Activated T-helper 2 cell treated with anti-CD3 and anti-CD28 coated beads, Interferon-gamma antibody, Interleukin-2, Interleukin-4, amounts not matched to agents 10 μg/mL and 5 μg/mL and 100 μg/mL, durations not matched to agents 14 hours and 24 hours and 36 hours (primary cell): ENCODE results near the gene DARS2. TPM values are rescaled to one million over a fixed set of nuclear protein-coding genes. Genes with fewer than 3 reads are reported as not detected.

Source experiments
- DNase-seq: peaks from one replicate; pipeline ENCODE4 v3.0.0; 2021; ENCODE audit warnings: low spot score
- H3K27ac Mint-ChIP-seq: one replicate; pipeline ENCODE4 v1.8.0; 2021; ENCODE audit warnings: mixed read lengths
- H3K27me3 Mint-ChIP-seq: one replicate; pipeline ENCODE4 v1.8.0; 2021; ENCODE audit warnings: low read depth, mixed read lengths
- H3K36me3 Mint-ChIP-seq: one replicate; pipeline ENCODE4 v1.8.0; 2021; ENCODE audit warnings: low read depth, mixed read lengths
- H3K4me1 Mint-ChIP-seq: one replicate; pipeline ENCODE4 v1.8.0; 2021; ENCODE audit warnings: low read depth, mixed read lengths
- H3K4me3 Mint-ChIP-seq: one replicate; pipeline ENCODE4 v1.8.0; 2021; ENCODE audit warnings: low read depth, mild to moderate bottlenecking, moderate library complexity, mixed read lengths
- H3K9me3 Mint-ChIP-seq: one replicate; pipeline ENCODE4 v1.8.0; 2021; ENCODE audit warnings: mixed read lengths
- intact Hi-C: fragments of 100-400 bp; cut with micrococcal nuclease; formaldehyde crosslinking; loops from one replicate; pipeline ENCODE4 v1.15.1; 2023
- total RNA-seq: library from RNA; stranded (reverse); gene quantifications from 2 replicates; pipeline ENCODE4 v1.2.3, GENCODE V29; 2022

The DARS2 gene
- total RNA-seq, 1 donor from 2014 or later, result 49.7 TPM

DNA sequence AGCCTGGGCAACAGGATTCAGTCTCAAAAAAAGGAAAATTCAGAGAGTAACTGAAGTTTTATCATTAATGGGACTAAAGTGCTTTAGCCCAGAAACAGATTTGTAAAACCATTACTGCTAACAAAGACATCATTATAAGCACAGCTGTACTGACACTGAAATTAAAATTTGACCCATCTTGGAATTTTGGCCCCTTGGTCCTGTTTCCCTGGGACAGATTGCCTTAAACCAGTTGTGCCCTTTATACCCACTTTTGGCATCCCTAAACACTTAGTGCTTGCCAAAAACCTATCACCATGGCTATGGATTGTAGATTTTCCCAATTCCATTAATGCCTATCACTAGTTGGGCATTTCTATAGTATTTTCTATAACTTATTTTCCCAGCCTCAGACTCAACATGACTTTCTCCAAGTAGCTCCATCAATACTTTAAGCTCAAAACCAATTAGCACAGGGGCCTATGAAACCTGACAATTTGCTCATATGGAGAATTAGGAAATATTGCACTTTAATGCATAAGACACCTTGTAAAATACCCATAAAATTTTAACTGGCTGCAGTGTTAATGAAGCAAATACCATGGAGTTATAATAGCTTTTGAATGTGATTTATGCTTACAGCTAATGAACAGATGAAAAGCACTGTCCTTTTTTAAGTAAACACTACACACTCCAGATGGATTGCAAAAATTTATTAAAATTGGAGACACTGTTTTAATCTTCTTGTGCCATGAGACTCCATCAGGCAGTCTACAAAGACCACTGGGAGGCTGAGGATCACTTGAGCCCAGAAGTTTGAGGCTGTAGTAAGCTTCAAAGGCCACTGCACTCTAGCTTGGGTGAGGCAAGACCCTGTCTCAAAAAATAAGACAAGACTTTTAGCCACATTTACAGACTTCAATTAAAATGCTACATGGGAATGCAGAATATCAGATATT lies 39.0 kb downstream of the DARS2 start:
- Mint-ChIP-seq H3K4me1 (peaks cover 25% of the 10 kb centered on the region), H3K36me3 (peaks cover 72% of the 10 kb centered on the region), H3K4me3 (peak overlapping the region; percentile 98), H3K27me3 (no peaks in the 10 kb centered on the region), H3K9me3 (no peaks in the 10 kb centered on the region), H3K27ac (peak overlapping the region; percentile 54)
- intact Hi-C loops, result loop anchor here (10.0 kb wide), 3 partner anchors 351 to 1199 kb away; partner anchors contain the start of gene CACYBP
- DNase-seq, result no peak

GRCh38 chr1:173864179-173864867 lies 39.9 kb downstream of the DARS2 start:
- intact Hi-C loops, result loop anchor here (10.0 kb wide), 3 partner anchors 350 to 1200 kb away; partner anchors contain the start of gene CACYBP
- H3K27me3 Mint-ChIP-seq, result no peaks in the 10 kb centered on the region
- no peak for DNase-seq
- H3K9me3 Mint-ChIP-seq, result no peaks in the 10 kb centered on the region
- peak overlapping the region; percentile 98 for H3K4me3 Mint-ChIP-seq
- peaks cover 72% of the 10 kb centered on the region for H3K36me3 Mint-ChIP-seq
- H3K27ac Mint-ChIP-seq, result peak overlapping the region; percentile 54
- H3K4me1 Mint-ChIP-seq, result peaks cover 30% of the 10 kb centered on the region

DNA sequence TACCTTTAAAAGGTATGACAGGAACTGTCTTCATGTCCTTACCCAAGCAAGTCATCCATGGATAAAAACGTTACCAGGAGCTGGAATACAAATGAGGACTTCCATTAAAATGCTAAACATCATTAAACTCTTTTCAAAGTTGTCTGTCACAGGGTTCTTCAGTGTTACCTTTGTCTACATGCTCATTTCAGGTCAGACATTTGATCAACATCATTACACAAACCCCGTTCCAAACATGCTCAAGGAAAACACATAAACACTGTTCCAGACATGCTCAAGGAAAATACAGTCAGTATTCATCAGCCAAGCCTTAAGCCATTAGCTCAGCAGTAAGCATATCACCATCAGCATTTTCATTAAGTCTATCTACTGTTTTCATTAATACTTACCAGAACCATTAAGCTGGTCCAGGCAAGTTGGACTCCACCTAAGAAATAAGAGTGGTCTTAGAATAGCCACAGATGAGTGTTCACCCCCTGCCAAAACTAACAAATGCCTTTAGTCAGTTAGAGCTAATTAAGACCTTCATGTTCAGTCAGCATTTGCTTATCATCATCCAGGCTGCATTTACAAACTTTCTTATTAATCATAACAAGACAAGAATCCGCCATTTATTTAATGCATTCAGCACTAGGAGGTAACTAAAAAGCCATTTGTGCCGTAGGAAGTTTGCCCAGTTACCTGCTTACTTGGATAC lies 41.1 kb downstream of the DARS2 start:
- Mint-ChIP-seq H3K4me3 (peak overlapping the region; percentile 98), H3K27me3 (no peaks in the 10 kb centered on the region), H3K9me3 (no peaks in the 10 kb centered on the region), H3K36me3 (peaks cover 71% of the 10 kb centered on the region), H3K27ac (peak overlapping the region; percentile 96), H3K4me1 (peaks cover 41% of the 10 kb centered on the region)
- intact Hi-C loops, result loop anchor here (5.0 to 10.0 kb wide), 4 partner anchors 87 to 1201 kb away; partner anchors contain the start of gene CACYBP
- DNase-seq, result no peak

GRCh38 chr1:173866413-173867115 lies 42.1 kb downstream of the DARS2 start:
- intact Hi-C loops, result loop anchor here (1.0 to 10.0 kb wide), 5 partner anchors 42 to 1202 kb away; partner anchors contain the start of genes CACYBP, CENPL and DARS2
- Mint-ChIP-seq H3K4me1 (peaks cover 45% of the 10 kb centered on the region), H3K4me3 (peak overlapping the region; percentile 98), H3K9me3 (no peaks in the 10 kb centered on the region), H3K36me3 (peaks cover 76% of the 10 kb centered on the region), H3K27ac (peak overlapping the region; percentile 96), H3K27me3 (no peaks in the 10 kb centered on the region)
- DNase-seq, result no peak

DNA sequence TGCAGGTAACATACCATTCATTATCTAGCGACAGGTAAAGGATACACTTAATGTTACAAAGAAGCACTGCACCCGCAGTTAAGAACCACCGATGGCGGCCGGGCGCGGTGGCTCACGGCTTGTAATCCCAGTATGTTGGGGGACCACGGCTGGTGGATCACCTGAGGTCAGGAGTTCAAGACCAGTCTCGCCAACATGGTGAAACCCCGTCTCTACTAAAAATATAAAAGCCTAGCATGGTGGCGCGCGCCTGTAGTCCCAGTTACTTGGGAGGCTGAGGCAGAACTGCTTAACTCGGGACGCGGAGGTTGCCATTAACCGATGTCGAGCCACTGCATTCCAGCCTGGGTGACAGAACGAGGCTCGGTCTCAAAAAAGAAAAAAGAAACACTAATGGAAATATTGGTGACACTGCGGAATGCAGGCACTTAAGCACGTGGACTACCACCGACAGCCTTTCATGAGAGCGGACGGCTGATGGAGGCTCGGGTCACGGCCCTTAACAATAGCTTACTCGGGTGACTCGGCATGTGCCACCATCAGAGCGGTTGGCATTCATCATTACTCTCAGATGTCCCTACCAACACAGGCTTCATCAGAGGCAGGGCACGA lies 42.8 kb downstream of the DARS2 start:
- intact Hi-C loops, result loop anchor here (1.0 to 10.0 kb wide), 5 partner anchors 43 to 1202 kb away; partner anchors contain the start of genes CACYBP, CENPL and DARS2

DNA sequence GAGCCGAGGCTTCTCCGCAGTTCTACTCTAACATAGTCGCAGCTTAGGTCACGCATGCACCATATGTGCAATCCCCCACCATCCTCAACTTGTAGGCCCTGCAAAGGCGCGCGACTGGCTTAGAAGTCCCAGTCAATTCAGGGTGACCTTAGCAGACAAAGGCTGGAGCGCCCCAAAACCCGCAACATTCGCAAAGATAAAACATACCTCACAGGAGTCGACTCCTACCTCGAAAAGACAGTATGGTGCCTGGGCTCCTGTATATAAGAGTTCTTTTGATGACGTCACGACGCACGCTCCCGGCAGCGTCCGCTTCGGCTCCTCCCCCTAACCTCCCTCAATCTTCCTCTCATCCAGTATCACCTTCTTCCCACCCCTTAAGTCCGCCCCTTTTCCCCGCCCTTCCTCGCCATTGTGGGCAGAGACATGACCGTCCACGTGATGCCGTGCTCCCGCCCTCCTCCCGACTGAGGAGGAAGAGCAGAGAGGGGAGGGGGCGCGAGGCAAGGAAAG lies 43.3 kb downstream of the DARS2 start, which contains the start of gene GAS5:
Gene GAS5, minus strand, starts transcription at position 237 of the 513 bp plus-strand sequence.
- Mint-ChIP-seq H3K4me3 (peak within 1 kb of the TSS; percentile 98), H3K4me1 (peaks cover 49% of the 10 kb centered on the region), H3K27me3 (no peaks in the 10 kb centered on the region), H3K27ac (peak within 1 kb of the TSS; percentile 96), H3K36me3 (peaks cover 71% of the 10 kb centered on the region), H3K9me3 (no peaks in the 10 kb centered on the region)
- DNase-seq, result peak; percentile 99
- intact Hi-C loops, result loop anchor here (1.0 to 10.0 kb wide), 10 partner anchors 44 to 1335 kb away; partner anchors contain the start of genes CACYBP, CENPL, DARS2 and PRDX6

More for the DNA sequence above, 42.8 kb downstream of the DARS2 start:
- Mint-ChIP-seq H3K36me3 (peaks cover 71% of the 10 kb centered on the region), H3K27ac (peak overlapping the region; percentile 96), H3K27me3 (no peaks in the 10 kb centered on the region), H3K4me3 (peak overlapping the region; percentile 98), H3K9me3 (no peaks in the 10 kb centered on the region), H3K4me1 (peaks cover 47% of the 10 kb centered on the region)
- no peak for DNase-seq

GRCh38 chr1:173868266-173869020 lies 44.0 kb downstream of the DARS2 start, which contains the start of gene ZBTB37:
Gene ZBTB37 (plus strand): TSS chr1:173868380. CDS start chr1:173870226, 1,846 bp downstream.
- no peaks in the 10 kb centered on the region for H3K27me3 Mint-ChIP-seq
- peaks cover 68% of the 10 kb centered on the region for H3K36me3 Mint-ChIP-seq
- DNase-seq, result peak; percentile 95
- H3K9me3 Mint-ChIP-seq, result no peaks in the 10 kb centered on the region
- peaks cover 49% of the 10 kb centered on the region for H3K4me1 Mint-ChIP-seq
- H3K27ac Mint-ChIP-seq, result peak within 1 kb of the TSS; percentile 96
- peak within 1 kb of the TSS; percentile 98 for H3K4me3 Mint-ChIP-seq
- intact Hi-C loops, result loop anchor here (2.0 to 10.0 kb wide), 9 partner anchors 84 to 1336 kb away; partner anchors contain the start of genes CACYBP, PRDX6, RABGAP1L and RC3H1

GRCh38 chr1:173869021-173869359 lies 44.5 kb downstream of the DARS2 start:
- no peaks in the 10 kb centered on the region for H3K27me3 Mint-ChIP-seq
- no peak for DNase-seq
- H3K36me3 Mint-ChIP-seq, result peaks cover 65% of the 10 kb centered on the region
- intact Hi-C loops, result loop anchor here (2.0 to 10.0 kb wide), 9 partner anchors 83 to 1336 kb away; partner anchors contain the start of genes CACYBP, PRDX6, RABGAP1L and RC3H1
- no peaks in the 10 kb centered on the region for H3K9me3 Mint-ChIP-seq
- H3K4me3 Mint-ChIP-seq, result peak overlapping the region; percentile 98
- peaks cover 47% of the 10 kb centered on the region for H3K4me1 Mint-ChIP-seq
- peak overlapping the region; percentile 89 for H3K27ac Mint-ChIP-seq

GRCh38 chr1:173870252-173871075 lies 46.0 kb downstream of the DARS2 start:
- intact Hi-C loops, result no loop called here
- Mint-ChIP-seq H3K27me3 (no peaks in the 10 kb centered on the region), H3K4me1 (peaks cover 34% of the 10 kb centered on the region), H3K9me3 (no peaks in the 10 kb centered on the region), H3K4me3 (peak overlapping the region; percentile 63), H3K27ac (peak overlapping the region; percentile 87), H3K36me3 (peaks cover 56% of the 10 kb centered on the region)
- DNase-seq, result peak; percentile 37

GRCh38 chr1:173871091-173871490 lies 46.6 kb downstream of the DARS2 start:
- Mint-ChIP-seq H3K36me3 (peaks cover 55% of the 10 kb centered on the region), H3K4me3 (no peak overlapping the region), H3K9me3 (no peaks in the 10 kb centered on the region), H3K27me3 (no peaks in the 10 kb centered on the region), H3K4me1 (peaks cover 32% of the 10 kb centered on the region), H3K27ac (peak overlapping the region; percentile 87)
- intact Hi-C loops, result no loop called here
- no peak for DNase-seq
